A549 (cell line): Measurements from ENCODE around the gene ARHGAP22. TPM values are rescaled to one million over a fixed set of nuclear protein-coding genes. Genes with fewer than 3 reads are reported as not detected.
A peak's percentile ranks its signal among the peaks of the same experiment; 100 is the strongest.

Source experiments
- ATAC-seq, 2 experiments: fragments of 200-7000 bp in 1 of 2; fragments of >200 bp in 1 of 2; cut with Nextera tagmentation in 1 of 2; cut with Tn5 transposase in 1 of 2; 3 replicates each; pipeline versions ENCODE4 v1.8.0 to v1.9.1; 2018 to 2020; ENCODE audit warnings: mild to moderate bottlenecking in 1 of 2, moderate library complexity in 1 of 2
- CTCF ChIA-PET: fragments of 300-600 bp; sonication (Branson Sonifier 250); formaldehyde crosslinking; extraction: SDS; loops from one replicate; lab custom pipeline; 2021; ENCODE audit warnings: antibody characterized with exemption, inconsistent platforms; lab: Yijun Ruan, JAX
- POLR2A ChIA-PET: fragments of 350-600 bp; formaldehyde crosslinking; extraction: SDS; loops from one replicate; lab custom pipeline; 2021; ENCODE audit warnings: antibody characterized with exemption, inconsistent platforms; lab: Yijun Ruan, JAX
- DNase-seq, 2 experiments: peaks; one replicate each; pipeline versions ENCODE4 v3.0.0 to v3.0.0-alpha.2; 2011 to 2016; ENCODE audit warnings: low read depth in 1 of 2, low spot score in 1 of 2
- FAIRE-seq: peaks from 2 replicates; lab custom pipeline; 2011; peaks lifted over from hg19 to GRCh38; lab: Jason Lieb, UNC
- H3K27ac ChIP-seq, 2 experiments: fragments of >200 bp; sonication (Bioruptor Twin); formaldehyde crosslinking; 3 replicates each; pipeline ENCODE4 v1.5.1; 2016 to 2017
- H3K4me1 ChIP-seq: fragments of >200 bp; sonication (Bioruptor Twin); formaldehyde crosslinking; 3 replicates; pipeline ENCODE4 v1.6.1; 2016
- H3K4me2 ChIP-seq: fragments of >200 bp; sonication (Bioruptor Twin); formaldehyde crosslinking; 3 replicates; pipeline ENCODE4 v1.6.1; 2016
- H3K4me3 ChIP-seq: fragments of >200 bp; sonication (Bioruptor Twin); formaldehyde crosslinking; 3 replicates; pipeline ENCODE4 v1.5.1; 2016
- H3K9me3 ChIP-seq: fragments of >200 bp; sonication (Bioruptor Twin); formaldehyde crosslinking; 3 replicates; pipeline ENCODE4 v1.6.1; 2016
- CHD4 ChIP-seq: fragments of 200-600 bp; sonication (generic); IDR thresholded peaks from 2 replicates; pipeline ENCODE4 v1.6.1; 2016; ENCODE audit warnings: antibody characterized with exemption, mild to moderate bottlenecking, borderline replicate concordance
- ELK1 ChIP-seq: fragments of 150-350 bp; IDR thresholded peaks from 2 replicates; pipeline ENCODE4 v1.6.1; 2014; ENCODE audit warnings: low read depth, mild to moderate bottlenecking, low read length
- EP300 ChIP-seq, 2 experiments: fragments of >200 bp; sonication (Bioruptor Twin); formaldehyde crosslinking; IDR thresholded peaks; 2 replicates in 1 of 2; 3 replicates in 1 of 2; pipeline ENCODE4 v1.6.1; 2016 to 2017
- FOSB ChIP-seq: fragments of 250-450 bp; sonication (Bioruptor Pico); IDR thresholded peaks from 2 replicates; pipeline ENCODE4 v1.5.0; 2020; ENCODE audit warnings: mild to moderate bottlenecking, moderate library complexity
- HEYL ChIP-seq: fragments of 250-450 bp; sonication (Bioruptor Pico); IDR thresholded peaks from 2 replicates; pipeline ENCODE4 v1.8.0; 2021; ENCODE audit warnings: mild to moderate bottlenecking, moderate library complexity
- HOXB13 ChIP-seq: fragments of 250-450 bp; sonication (Bioruptor Pico); IDR thresholded peaks from 2 replicates; pipeline ENCODE4 v1.5.0; 2020; ENCODE audit warnings: low read depth, mild to moderate bottlenecking, moderate library complexity
- HOXB5 ChIP-seq: fragments of 250-450 bp; sonication (Bioruptor Pico); IDR thresholded peaks from 2 replicates; pipeline ENCODE4 v1.5.0; 2020; ENCODE audit warnings: mild to moderate bottlenecking, moderate library complexity
- KDM1A ChIP-seq: fragments of 200-600 bp; sonication (generic); IDR thresholded peaks from 2 replicates; pipeline ENCODE4 v1.6.1; 2016; ENCODE audit warnings: low read depth, mild to moderate bottlenecking
- KDM5A ChIP-seq: fragments of 200-600 bp; sonication (generic); IDR thresholded peaks from 2 replicates; pipeline ENCODE4 v1.6.1; 2016; ENCODE audit warnings: antibody characterized with exemption, mild to moderate bottlenecking
- MYC ChIP-seq: IDR thresholded peaks from 2 replicates; pipeline ENCODE4 v1.6.1; 2012; ENCODE audit warnings: mild to moderate bottlenecking, inconsistent platforms, low read length, improper control_type of control experiment, borderline replicate concordance
- NPAS2 ChIP-seq: fragments of 250-450 bp; sonication (Bioruptor Pico); IDR thresholded peaks from 2 replicates; pipeline ENCODE4 v1.8.0; 2022; ENCODE audit warnings: mild to moderate bottlenecking, moderate library complexity, borderline replicate concordance
- PHF8 ChIP-seq: fragments of 200-600 bp; sonication (generic); IDR thresholded peaks from 2 replicates; pipeline ENCODE4 v1.6.1; 2016; ENCODE audit warnings: low read depth, mild to moderate bottlenecking, antibody characterized with exemption, moderate library complexity, borderline replicate concordance
- POLR2A ChIP-seq: IDR thresholded peaks from 2 replicates; pipeline ENCODE4 v1.6.1; 2012; ENCODE audit warnings: mild to moderate bottlenecking, low read length
- RAD21 ChIP-seq, 2 experiments: fragments of >200 bp in 1 of 2; sonication (Bioruptor Twin) in 1 of 2; formaldehyde crosslinking in 1 of 2; IDR thresholded peaks in 1 of 2; conservative IDR thresholded peaks in 1 of 2; 2 replicates in 1 of 2; 3 replicates in 1 of 2; pipeline ENCODE4 v1.6.1; 2012 to 2018; ENCODE audit warnings: inconsistent platforms in 1 of 2
- RFX5 ChIP-seq: fragments of 450-650 bp; IDR thresholded peaks from 2 replicates; pipeline ENCODE4 v1.7.1; 2014; ENCODE audit warnings: antibody characterized with exemption, mild to moderate bottlenecking, moderate library complexity
- TFCP2L1 ChIP-seq: fragments of 250-450 bp; sonication (Bioruptor Pico); IDR thresholded peaks from 2 replicates; pipeline ENCODE4 v1.5.0; 2021; ENCODE audit warnings: mild to moderate bottlenecking
- USF2 ChIP-seq: fragments of 450-650 bp; IDR thresholded peaks from 2 replicates; pipeline ENCODE4 v1.6.1; 2014; ENCODE audit warnings: antibody characterized with exemption
- WGBS: methylation state at CpG from one replicate; pipeline ENCODE4 v1.1.6; 2017; ENCODE audit errors: missing lambda C conversion rate; 5-methylcytosine and 5-hydroxymethylcytosine counted together
- polyA plus RNA-seq, 4 experiments: library from polyadenylated mRNA; depleted of rRNA in 3 of 4; stranded (reverse); fragments of >200 nt; fragmentation: RNase III in 1 of 4; extraction: RNeasy Plus Mini Kit Qiagen cat#74134 plus additional on column Dnase treatment in 1 of 4; gene quantifications; 2 replicates in 3 of 4; 3 replicates in 1 of 4; pipeline ENCODE4 v1.2.3, GENCODE V29; 2011 to 2017
- TF ChIP-seq, protein P1 (sequence below): IDR thresholded peaks from 2 replicates; pipeline ENCODE4 v1.6.1; 2012; ENCODE audit warnings: low read depth, borderline replicate concordance
- TF ChIP-seq, protein P2 (sequence below): fragments of 250-450 bp; sonication (Bioruptor Pico); IDR thresholded peaks from 2 replicates; pipeline ENCODE4 v1.5.0; 2020; ENCODE audit warnings: low read depth, mild to moderate bottlenecking, moderate library complexity
- TF ChIP-seq, protein P3 (sequence below): IDR thresholded peaks from 2 replicates; pipeline ENCODE4 v1.6.1; 2012

ARHGAP22 gene
- polyA plus RNA-seq, 2 of the 4 experiments (the other 2 are of a cell fraction), result 1.9 to 3.2 TPM

- DNase-seq (peak in 1 of 2 experiments; percentile 9), FAIRE-seq (no peak), ATAC-seq (peak; percentile 52 to 63)
- Histone ChIP-seq H3K4me3 (peak overlapping the region; percentile 65), H3K27ac (peak overlapping the region; percentile 73 to 78; a peak in 5 of 6 replicates), H3K4me1 (peaks cover 5% of the 10 kb centered on the region; the same call in 1 of the 3 replicates), H3K4me2 (peak overlapping the region; percentile 98), H3K9me3 (no peaks in the 10 kb centered on the region)
- 52% methylated on average over 19 of the region's 42 CpGs for WGBS
- CTCF ChIA-PET, result interaction anchor here (0.7 to 8.3 kb wide), 6 partner anchors 11 to 243 kb away, joined by 3 to 112 read pairs (median 8); no protein-coding TSS in a partner anchor
- POLR2A ChIA-PET, result interaction anchor here (0.6 kb wide), 2 partner anchors 15 to 16 kb away, joined by 3 read pairs; no protein-coding TSS in a partner anchor
- TF ChIP-seq, protein P1, sequence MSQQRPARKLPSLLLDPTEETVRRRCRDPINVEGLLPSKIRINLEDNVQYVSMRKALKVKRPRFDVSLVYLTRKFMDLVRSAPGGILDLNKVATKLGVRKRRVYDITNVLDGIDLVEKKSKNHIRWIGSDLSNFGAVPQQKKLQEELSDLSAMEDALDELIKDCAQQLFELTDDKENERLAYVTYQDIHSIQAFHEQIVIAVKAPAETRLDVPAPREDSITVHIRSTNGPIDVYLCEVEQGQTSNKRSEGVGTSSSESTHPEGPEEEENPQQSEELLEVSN, result peak; percentile 91
- TF ChIP-seq USF2 (peak; percentile 37; the same call in 1 of the 2 replicates), KDM5A (no peak)
- TF ChIP-seq, protein P2, sequence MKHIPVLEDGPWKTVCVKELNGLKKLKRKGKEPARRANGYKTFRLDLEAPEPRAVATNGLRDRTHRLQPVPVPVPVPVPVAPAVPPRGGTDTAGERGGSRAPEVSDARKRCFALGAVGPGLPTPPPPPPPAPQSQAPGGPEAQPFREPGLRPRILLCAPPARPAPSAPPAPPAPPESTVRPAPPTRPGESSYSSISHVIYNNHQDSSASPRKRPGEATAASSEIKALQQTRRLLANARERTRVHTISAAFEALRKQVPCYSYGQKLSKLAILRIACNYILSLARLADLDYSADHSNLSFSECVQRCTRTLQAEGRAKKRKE (CRISPR knock-in tag), result no peak
- TF ChIP-seq, protein P3, sequence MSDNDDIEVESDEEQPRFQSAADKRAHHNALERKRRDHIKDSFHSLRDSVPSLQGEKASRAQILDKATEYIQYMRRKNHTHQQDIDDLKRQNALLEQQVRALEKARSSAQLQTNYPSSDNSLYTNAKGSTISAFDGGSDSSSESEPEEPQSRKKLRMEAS, result peak; percentile 87
Observed at GRCh38 chr10:48604039-48604990, 558 bp downstream of the ARHGAP22 start.

- peaks cover 5% of the 10 kb centered on the region; the same call in 1 of the 3 replicates for H3K4me1 ChIP-seq
- ATAC-seq (no peak), FAIRE-seq (no peak), DNase-seq (no peak)
- H3K9me3 ChIP-seq, result no peaks in the 10 kb centered on the region
- no peak overlapping the region for H3K27ac ChIP-seq
- WGBS, result 93% methylated on average over 3 of the region's 4 CpGs
- CTCF ChIA-PET, result interaction anchor here (0.7 to 2.9 kb wide), 2 partner anchors 14 to 52 kb away, joined by 4 to 20 read pairs; no protein-coding TSS in a partner anchor
- no peak overlapping the region for H3K4me3 ChIP-seq
- TF ChIP-seq PHF8 (no peak), HOXB5 (CRISPR knock-in tag) (no peak), RFX5 (no peak), TFCP2L1 (no peak), FOSB (CRISPR knock-in tag) (no peak), NPAS2 (CRISPR knock-in tag) (no peak), MYC (no peak), POLR2A (no peak), HEYL (CRISPR knock-in tag) (no peak), EP300 (IDR thresholded peaks at IDR 0.05) (no peak), CHD4 (no peak), KDM1A (no peak), RAD21 (conservative IDR thresholded peaks at IDR 0.05 in 1 of 2, IDR thresholded peaks at IDR 0.05 in 1 of 2) (no peak), ELK1 (no peak), HOXB13 (CRISPR knock-in tag) (no peak), USF2 (no peak)
- POLR2A ChIA-PET, result no interaction called here
- H3K4me2 ChIP-seq, result peak overlapping the region; percentile 98; the same call in 2 of the 3 replicates
Observed at GRCh38 chr10:48603421-48604038, 1.3 kb downstream of the ARHGAP22 start.
